PFSK-1 (cell line): ENCODE measurements around the gene TFF2.

Experiments used
- FOXP2 ChIP-seq: optimal IDR thresholded peaks from 2 replicates; pipeline ENCODE3; 2011; ENCODE audit warnings: borderline replicate concordance, control low read depth, inconsistent platforms; ENCODE audit not compliant: insufficient read depth; ENCODE audit errors: extremely low read length, extremely low read depth
- POLR2AphosphoS5 ChIP-seq: IDR thresholded peaks from 2 replicates; pipeline ENCODE4 v1.6.1; 2012; ENCODE audit warnings: low read depth, mild to moderate bottlenecking, control low read depth, low read length, moderate library complexity
- SIN3A ChIP-seq: IDR thresholded peaks from 2 replicates; pipeline ENCODE4 v1.6.1; 2012; ENCODE audit warnings: mild to moderate bottlenecking, low read length, moderate library complexity, borderline replicate concordance; ENCODE audit not compliant: insufficient read depth
- TAF1 ChIP-seq: IDR thresholded peaks from 2 replicates; pipeline ENCODE4 v1.6.1; 2012; ENCODE audit warnings: low read length, control low read depth, borderline replicate concordance; ENCODE audit not compliant: insufficient read depth
- TF ChIP-seq, protein P1 (sequence below), 2 experiments: IDR thresholded peaks; 2 replicates each; pipeline versions ENCODE4 v1.6.1 to v1.8.0; 2011 to 2012; ENCODE audit warnings: low read depth in 2 of 2, low read length in 2 of 2, control low read depth in 1 of 2, inconsistent platforms in 1 of 2, mild to moderate bottlenecking in 1 of 2, moderate library complexity in 1 of 2; ENCODE audit not compliant: insufficient read depth in 1 of 2

TFF2 gene

GRCh38 chr21:42302076-42302650, 48.6 kb downstream of the TFF2 start:
- no peak for TF ChIP-seq POLR2AphosphoS5
- no peak for TF ChIP-seq TAF1
- no peak for TF ChIP-seq SIN3A
- TF ChIP-seq, protein P1, sequence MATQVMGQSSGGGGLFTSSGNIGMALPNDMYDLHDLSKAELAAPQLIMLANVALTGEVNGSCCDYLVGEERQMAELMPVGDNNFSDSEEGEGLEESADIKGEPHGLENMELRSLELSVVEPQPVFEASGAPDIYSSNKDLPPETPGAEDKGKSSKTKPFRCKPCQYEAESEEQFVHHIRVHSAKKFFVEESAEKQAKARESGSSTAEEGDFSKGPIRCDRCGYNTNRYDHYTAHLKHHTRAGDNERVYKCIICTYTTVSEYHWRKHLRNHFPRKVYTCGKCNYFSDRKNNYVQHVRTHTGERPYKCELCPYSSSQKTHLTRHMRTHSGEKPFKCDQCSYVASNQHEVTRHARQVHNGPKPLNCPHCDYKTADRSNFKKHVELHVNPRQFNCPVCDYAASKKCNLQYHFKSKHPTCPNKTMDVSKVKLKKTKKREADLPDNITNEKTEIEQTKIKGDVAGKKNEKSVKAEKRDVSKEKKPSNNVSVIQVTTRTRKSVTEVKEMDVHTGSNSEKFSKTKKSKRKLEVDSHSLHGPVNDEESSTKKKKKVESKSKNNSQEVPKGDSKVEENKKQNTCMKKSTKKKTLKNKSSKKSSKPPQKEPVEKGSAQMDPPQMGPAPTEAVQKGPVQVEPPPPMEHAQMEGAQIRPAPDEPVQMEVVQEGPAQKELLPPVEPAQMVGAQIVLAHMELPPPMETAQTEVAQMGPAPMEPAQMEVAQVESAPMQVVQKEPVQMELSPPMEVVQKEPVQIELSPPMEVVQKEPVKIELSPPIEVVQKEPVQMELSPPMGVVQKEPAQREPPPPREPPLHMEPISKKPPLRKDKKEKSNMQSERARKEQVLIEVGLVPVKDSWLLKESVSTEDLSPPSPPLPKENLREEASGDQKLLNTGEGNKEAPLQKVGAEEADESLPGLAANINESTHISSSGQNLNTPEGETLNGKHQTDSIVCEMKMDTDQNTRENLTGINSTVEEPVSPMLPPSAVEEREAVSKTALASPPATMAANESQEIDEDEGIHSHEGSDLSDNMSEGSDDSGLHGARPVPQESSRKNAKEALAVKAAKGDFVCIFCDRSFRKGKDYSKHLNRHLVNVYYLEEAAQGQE (IDR thresholded peaks at IDR 0.05; ENCODE audit: insufficient read depth in 1 of 2, low read depth in 2 of 2, low read length in 2 of 2) = no peak
- TF ChIP-seq FOXP2 = no peak

DNA sequence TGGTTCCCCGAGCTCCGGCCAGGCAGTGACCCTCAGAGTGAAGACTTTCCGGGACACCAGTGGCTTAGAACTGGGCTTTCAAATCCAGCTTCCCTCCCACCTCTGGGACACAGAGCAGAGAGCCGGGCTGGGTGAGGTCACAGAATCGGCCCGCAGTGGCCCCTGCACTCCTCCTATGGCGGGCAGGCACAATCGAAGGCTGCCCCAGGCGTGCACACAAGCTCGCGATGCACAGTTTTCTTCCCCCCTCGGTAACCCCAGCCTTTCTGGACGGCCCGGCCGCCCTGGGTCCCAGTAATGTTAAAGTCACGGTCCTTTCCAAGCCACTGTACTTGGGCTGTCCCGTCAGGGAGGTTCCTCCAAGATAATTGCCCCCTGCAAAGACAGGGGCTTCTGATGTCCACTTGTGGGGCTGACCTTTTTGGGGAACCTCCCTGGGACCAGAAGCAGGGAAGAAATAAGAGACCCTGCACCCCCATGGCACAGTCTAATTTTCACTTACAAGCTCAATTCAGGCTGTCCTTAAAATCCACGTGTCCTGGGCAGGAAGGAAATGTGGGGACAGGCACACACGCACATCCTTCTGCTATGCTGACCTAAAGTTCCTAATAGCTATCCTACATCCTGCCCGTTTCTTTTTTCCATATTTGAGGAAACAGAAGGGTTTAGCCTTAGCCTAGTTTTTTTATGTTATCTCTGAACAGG, 49.3 kb downstream of the TFF2 start:
- TF ChIP-seq TAF1 = no peak

DNA sequence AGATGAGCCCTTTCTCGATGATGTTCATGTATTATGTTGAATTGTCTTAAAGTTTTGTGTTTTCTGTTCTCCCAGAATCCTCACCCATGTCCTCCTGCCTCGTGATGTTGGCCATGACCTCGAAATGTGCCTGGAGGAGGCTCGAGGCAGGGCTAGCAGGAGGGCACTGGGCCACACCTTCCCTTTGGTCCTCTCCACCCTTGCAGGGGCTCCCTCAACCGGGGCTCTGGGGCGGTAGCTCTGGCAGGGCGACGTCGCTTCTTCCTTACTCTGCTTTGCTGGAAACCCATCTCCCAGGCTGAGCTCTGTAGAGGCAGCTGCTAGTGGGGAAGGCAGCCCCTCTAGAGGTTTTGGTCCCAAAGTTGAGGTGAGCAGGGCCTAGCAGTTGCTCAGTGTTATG, 49.8 kb downstream of the TFF2 start:
- TF ChIP-seq, protein P1 (IDR thresholded peaks at IDR 0.05; ENCODE audit: insufficient read depth in 1 of 2, low read depth in 2 of 2, low read length in 2 of 2) = no peak
- TF ChIP-seq FOXP2 = no peak
- no peak for TF ChIP-seq POLR2AphosphoS5
- no peak for TF ChIP-seq TAF1
- TF ChIP-seq SIN3A = no peak

DNA sequence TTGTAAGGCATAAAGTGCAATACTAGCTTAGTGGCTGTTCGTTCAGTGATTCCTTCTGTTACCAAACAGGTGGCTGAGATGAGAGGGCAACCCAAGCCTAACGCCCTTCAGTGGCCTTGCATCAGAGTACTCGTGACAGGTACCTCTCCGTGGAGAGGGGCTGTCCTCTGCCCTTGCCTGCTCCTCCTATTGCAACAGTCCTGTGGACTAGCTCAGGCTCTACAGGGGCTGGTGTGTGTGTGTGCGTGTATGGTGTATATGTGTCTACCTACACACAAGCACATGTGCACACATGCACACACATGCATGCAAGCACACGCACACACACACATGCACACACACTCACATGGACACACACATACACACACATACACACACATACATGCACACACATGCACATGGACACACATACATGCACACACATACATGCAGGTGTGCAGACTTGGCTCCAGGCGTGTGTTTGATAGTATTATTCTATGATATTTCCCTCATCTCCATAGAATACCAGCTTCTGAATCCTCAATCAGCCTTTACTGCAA, 50.7 kb downstream of the TFF2 start:
- TF ChIP-seq TAF1 (no peak), POLR2AphosphoS5 (no peak), SIN3A (no peak), FOXP2 (no peak)
- TF ChIP-seq, protein P1 (IDR thresholded peaks at IDR 0.05; ENCODE audit: insufficient read depth in 1 of 2, low read depth in 2 of 2, low read length in 2 of 2) = no peak

DNA sequence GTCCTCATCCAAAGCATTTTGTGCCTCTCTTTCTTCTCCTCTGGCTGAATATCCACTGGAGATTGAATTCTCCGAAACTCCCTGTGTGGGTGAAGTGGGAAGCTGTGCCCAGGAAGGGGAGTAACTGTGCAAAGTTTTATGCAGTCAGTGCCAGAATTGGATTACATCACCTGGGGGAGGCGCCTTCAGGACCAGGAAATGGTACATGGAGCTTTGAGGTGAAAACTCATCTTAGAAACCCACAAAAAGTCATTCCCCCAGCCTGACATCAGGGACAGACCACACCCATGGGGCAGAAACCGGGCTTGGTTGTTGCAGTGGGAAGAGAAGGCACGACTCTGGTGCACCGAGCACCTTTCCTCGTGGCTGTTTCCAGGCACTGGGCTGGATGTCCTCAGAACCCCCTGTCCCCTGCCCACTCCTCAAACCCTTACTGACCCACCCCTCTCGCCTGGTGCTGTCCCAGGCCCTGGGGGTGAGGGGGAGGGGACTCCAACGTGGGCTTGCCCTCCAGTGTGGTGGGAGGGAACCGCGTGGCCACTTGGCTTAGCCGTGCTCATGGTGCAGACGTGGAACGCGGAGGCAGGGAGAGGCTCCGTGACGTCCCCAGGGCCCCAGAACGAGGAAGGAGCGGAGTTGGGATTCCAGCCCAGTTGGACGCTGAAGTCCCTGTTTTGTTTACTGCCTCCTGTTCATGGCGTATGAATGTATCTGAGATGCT, 51.3 kb downstream of the TFF2 start:
- TF ChIP-seq FOXP2 (no peak), TAF1 (no peak), POLR2AphosphoS5 (no peak), SIN3A (no peak)
- TF ChIP-seq, protein P1 (IDR thresholded peaks at IDR 0.05; ENCODE audit: insufficient read depth in 1 of 2, low read depth in 2 of 2, low read length in 2 of 2) = no peak
